ENCODE data around the gene KCP.
"Not testable (repeated sequence)": the region's sequence is repeated elsewhere in the genome, so short reads cannot be mapped to it uniquely, and the experiment has no call there.

The KCP gene

GRCh38 chr7:128948976-128949760 is 38.7 kb upstream of the KCP start:
- TF ChIP-seq, protein P1, sequence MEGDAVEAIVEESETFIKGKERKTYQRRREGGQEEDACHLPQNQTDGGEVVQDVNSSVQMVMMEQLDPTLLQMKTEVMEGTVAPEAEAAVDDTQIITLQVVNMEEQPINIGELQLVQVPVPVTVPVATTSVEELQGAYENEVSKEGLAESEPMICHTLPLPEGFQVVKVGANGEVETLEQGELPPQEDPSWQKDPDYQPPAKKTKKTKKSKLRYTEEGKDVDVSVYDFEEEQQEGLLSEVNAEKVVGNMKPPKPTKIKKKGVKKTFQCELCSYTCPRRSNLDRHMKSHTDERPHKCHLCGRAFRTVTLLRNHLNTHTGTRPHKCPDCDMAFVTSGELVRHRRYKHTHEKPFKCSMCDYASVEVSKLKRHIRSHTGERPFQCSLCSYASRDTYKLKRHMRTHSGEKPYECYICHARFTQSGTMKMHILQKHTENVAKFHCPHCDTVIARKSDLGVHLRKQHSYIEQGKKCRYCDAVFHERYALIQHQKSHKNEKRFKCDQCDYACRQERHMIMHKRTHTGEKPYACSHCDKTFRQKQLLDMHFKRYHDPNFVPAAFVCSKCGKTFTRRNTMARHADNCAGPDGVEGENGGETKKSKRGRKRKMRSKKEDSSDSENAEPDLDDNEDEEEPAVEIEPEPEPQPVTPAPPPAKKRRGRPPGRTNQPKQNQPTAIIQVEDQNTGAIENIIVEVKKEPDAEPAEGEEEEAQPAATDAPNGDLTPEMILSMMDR (conservative IDR thresholded peaks at IDR 0.05; ENCODE audit: low read depth, low read length), result no peak
- DNase-seq (ENCODE audit: low read depth), result no peak
- no peak overlapping the region for H3K4me3 ChIP-seq (ENCODE audit: low read length)

- H3K4me3 ChIP-seq (ENCODE audit: low read length), result no peak overlapping the region
- TF ChIP-seq, protein P1 (conservative IDR thresholded peaks at IDR 0.05; ENCODE audit: low read depth, low read length), result no peak
- DNase-seq (ENCODE audit: low read depth), result no peak
Measured at GRCh38 chr7:128948312-128948973, 37.9 kb upstream of the KCP start.

- H3K4me3 ChIP-seq (ENCODE audit: low read length), result no peak overlapping the region
- TF ChIP-seq, protein P1 (conservative IDR thresholded peaks at IDR 0.05; ENCODE audit: low read depth, low read length), result no peak
- no peak for DNase-seq (ENCODE audit: low read depth)
Measured at GRCh38 chr7:128947854-128948253, 37.3 kb upstream of the KCP start.

- DNase-seq (ENCODE audit: low read depth), result no peak
Measured at GRCh38 chr7:128946936-128947830, 36.7 kb upstream of the KCP start.

DNA sequence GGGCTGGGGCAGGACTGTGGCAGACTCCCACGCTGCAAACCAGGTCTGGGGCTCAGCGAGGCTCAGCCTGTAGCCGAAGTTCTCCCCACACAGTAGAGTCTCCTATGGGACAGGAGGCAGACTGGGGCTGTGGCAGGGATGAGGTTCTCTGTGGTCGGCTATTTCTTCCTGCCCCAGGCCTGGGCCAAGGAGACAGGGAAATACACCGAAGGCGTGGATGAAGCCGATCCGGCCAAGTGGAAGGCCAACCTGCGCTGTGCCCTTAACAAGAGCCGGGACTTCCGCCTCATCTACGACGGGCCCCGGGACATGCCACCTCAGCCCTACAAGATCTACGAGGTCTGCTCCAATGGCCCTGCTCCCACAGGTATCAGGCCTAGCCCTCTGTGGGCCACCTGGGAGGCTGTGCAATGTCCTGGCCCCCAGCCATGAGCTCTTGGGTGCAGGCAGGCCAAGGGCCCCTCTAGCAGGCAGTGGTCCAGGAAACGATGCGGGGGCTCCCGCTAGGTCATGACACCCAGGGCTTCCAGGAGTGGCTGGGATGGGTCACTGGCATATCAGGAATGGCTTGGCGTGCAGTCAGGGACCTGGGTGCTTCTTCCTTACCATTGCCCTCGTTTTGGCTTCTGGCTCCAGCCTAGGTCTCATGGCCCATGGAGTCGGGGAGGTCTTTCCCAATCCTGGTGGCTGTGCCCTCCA is 35.3 kb upstream of the KCP start:
- no peak overlapping the region for H3K4me3 ChIP-seq (ENCODE audit: low read length)
- TF ChIP-seq, protein P1 (conservative IDR thresholded peaks at IDR 0.05; ENCODE audit: low read depth, low read length), result no peak
- no peak for DNase-seq (ENCODE audit: low read depth)

More at GRCh38 chr7:128946936-128947830, 36.7 kb upstream of the KCP start:
- TF ChIP-seq, protein P1 (conservative IDR thresholded peaks at IDR 0.05; ENCODE audit: low read depth, low read length), result peak; percentile 23
- H3K4me3 ChIP-seq (ENCODE audit: low read length), result no peak overlapping the region

DNA sequence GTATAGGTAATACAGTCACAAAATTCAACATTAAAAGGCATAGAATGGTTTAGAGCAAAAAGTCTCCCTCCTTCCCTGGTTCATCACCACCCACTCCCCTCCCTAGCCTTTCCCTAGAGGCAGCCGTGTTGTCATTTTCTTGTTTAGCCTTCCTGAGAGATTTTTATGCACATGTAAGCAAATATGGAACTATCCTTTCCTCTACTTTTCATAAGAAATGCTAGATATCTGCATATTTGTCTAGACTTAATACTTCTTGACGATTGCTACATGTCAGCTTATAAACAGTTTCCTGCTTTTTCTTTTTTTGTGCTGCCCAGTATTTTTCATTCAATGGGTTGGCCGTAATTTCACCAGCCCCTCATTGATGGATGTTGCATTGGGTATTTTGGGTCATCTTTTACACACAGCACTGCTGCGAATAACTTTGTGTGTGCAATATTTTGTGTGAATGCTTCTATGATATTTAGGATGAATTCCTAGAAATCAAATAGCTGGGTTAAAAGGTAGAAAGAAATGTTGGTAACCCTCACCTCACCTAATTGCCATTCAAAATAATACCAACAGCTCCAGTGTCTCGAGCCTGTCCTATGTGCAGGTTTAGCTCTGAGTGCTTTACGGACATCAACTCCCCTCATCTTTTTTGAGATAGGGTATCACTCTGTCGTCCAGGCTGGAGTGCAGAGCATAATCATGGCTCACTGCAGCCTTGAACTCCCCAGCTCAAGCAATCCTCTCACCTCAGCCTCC is 34.2 kb upstream of the KCP start:
- no peak overlapping the region for H3K4me3 ChIP-seq (ENCODE audit: low read length)
- TF ChIP-seq, protein P1 (conservative IDR thresholded peaks at IDR 0.05; ENCODE audit: low read depth, low read length), result no peak
- no peak for DNase-seq (ENCODE audit: low read depth)

DNA sequence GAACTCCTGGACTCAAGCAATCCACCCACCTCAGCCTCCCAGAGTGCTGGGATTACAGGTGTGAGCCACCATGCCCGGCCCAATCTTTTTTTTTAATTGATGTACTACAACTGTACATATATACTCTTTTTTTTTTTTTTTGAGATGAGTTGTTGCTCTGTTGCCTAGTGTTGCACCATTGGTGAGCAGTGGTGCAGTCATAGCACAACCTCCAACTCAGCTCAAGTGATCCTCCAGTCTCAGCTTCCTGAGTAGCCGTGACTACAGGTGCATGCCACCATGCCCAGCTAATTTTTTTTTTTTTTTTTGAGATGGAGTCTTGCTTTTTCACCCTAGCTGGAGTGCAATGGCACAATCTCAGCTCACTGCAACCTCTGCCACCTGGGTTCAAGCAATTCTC is 32.7 kb upstream of the KCP start:
- not testable (repeated sequence) for DNase-seq (ENCODE audit: low read depth); H3K4me3 ChIP-seq (ENCODE audit: low read length)
